NCI-H446 treated with DMSO at 0.1 percent for 48 hours (cell line): ENCODE data around the gene MIPEP.

ENCODE experiments used
- DNase-seq: peaks from one replicate; lab custom pipeline; 2025; lab: John Stamatoyannopoulos, UW

MIPEP gene

GRCh38 chr13:23715092-23715761 lies 174.0 kb downstream of the MIPEP start:
- no peak for DNase-seq

GRCh38 chr13:23714672-23715071 lies 174.5 kb downstream of the MIPEP start:
- no peak for DNase-seq

GRCh38 chr13:23711355-23711754 lies 177.8 kb downstream of the MIPEP start:
- DNase-seq: no peak

GRCh38 chr13:23710366-23710765 lies 178.8 kb downstream of the MIPEP start:
- DNase-seq: no peak

DNA sequence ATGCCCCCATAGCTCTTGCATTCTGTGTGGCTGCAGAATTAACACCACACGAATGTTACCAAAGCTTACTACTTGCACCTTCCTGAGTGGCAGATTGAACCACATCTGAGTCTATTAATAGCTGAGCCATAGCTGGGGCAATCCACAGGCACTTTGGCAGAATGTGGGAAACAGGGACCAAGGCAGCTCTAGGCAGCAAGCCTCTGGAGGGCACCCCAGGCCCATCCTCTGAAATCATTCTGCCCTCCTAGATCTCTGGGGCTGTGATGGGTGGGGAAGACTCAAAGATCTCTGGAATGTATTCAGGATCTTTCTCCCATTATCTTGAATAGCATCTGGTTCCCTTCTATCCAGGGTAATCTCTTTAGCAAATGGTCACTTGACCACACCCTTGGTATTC lies 179.7 kb downstream of the MIPEP start:
- DNase-seq: no peak

GRCh38 chr13:23707674-23708073 lies 181.5 kb downstream of the MIPEP start:
- no peak for DNase-seq

- DNase-seq: no peak
These were observed 183.6 kb downstream of the MIPEP start for GRCh38 chr13:23705583-23705982.

GRCh38 chr13:23703246-23703860 lies 185.8 kb downstream of the MIPEP start:
- no peak for DNase-seq

- DNase-seq: no peak
These were observed 187.6 kb downstream of the MIPEP start for GRCh38 chr13:23701636-23702035.

DNA sequence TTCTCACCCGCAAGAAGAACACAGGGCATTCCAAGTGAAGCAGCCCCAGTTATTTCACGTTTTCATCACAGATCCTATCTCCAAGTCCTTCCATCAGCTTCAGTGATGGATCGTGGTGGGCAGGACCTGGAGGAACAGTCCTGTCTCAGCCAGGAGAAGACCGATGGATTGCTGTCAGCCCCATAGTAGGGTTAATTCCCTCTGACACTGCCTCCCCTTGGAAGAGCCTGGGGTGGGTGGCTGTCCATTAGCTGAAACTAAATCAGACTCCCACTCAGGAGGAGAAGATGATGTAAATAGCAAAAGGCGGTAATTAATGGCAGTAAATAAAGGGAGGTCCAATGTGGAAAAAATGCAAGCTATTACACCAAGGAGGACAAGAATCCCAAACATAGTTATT lies 188.0 kb downstream of the MIPEP start:
- no peak for DNase-seq

DNA sequence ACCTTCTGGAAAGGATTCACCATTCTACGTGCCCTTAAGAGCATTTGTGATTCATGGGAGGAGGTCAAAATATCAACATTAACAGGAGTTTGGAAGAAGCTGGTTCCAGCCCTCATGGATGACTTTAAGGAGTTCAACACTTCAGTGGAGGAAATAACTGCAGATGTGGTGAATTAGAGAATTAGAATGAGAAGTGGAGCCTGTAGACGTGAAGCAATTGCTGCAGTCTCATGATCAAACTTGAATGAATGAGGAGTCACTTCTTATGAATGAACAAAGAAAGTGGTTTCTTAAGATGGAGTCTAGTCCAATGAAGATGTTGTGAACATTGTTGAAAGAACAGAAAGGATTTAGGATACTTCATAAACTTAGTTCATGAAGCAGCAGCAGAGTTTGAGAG lies 189.9 kb downstream of the MIPEP start:
- no peak for DNase-seq

- DNase-seq: no peak
These were observed 191.4 kb downstream of the MIPEP start for GRCh38 chr13:23697772-23698313.

- DNase-seq: no peak
These were observed 192.6 kb downstream of the MIPEP start for GRCh38 chr13:23696610-23697009.

DNA sequence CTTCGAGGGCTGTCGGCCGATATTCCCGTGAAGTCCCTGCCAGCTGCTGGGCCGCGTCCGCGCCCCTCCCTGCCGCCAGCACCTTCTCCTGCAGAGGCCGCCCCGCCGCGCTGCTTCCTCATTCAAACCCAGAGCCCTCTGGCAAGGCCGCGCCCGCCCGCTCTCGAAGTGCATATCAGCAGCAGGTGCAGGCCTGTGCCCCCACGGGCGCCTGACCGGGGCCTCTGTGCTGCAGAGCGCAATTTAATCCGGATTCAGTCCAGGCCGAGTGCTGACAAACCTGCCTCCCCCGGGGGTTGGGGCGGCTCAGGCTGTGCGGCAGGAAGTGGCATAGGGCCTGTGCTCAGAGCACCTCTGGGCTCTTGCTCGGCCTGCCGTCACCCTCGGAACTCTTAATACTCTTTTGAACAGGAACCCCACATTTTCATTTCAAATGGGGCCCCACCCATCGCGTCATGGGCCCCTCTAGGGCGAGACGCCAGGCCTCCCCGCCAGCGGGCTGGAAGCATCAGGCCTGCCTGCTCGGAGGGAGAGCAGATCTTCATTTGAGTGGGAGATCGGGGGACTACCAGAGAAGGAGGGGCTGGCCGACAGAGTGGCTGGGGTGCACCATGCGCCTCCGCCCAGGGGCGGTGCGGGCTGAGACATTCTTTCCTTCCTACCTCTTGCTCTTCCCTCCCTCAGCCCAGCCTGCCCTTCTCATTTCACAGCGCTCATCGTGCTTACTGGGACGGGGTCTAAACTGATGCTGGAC lies 193.3 kb downstream of the MIPEP start:
- DNase-seq: no peak

- no peak for DNase-seq
These were observed 194.0 kb downstream of the MIPEP start for GRCh38 chr13:23695196-23695595.

GRCh38 chr13:23692816-23693215 lies 196.4 kb downstream of the MIPEP start:
- DNase-seq: no peak

DNA sequence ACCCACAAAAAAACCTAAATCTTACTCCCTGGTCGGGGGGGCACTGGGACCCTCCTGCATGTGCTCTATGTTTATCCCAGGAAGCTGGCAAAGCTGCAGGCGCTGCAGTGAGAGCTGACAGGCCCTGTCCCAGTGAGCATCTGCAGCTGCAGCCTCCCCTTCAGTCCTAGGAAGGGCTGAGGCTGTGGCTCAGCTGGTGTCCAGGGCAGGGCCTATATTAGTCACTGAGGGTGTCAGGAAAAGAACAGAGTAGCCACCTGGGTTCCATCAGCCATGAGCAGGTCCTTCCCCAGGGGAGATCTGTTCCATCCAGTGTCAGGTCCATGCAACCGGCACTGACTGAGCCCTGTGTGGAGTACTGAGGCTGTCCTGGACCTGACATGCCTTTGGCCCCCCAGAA lies 198.5 kb downstream of the MIPEP start:
- DNase-seq: no peak

DNA sequence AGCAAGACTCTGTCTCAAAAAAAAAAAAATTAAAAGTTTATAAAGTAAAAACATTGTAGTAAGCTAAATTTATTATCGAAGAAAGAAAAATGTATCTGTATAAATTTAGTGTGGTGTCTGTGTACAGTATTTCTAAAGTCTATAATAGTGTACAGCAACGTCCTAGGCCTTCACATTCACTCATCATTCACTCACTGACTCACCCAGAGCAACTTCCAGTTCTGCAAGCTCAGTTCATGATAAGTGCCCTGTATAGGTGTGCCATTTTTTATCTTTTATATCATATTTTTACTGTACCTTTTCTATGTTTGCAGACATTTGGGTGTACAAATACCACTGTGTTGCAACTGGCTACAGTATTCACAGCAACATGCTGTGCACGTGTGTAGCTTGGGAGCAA lies 200.9 kb downstream of the MIPEP start:
- no peak for DNase-seq

DNA sequence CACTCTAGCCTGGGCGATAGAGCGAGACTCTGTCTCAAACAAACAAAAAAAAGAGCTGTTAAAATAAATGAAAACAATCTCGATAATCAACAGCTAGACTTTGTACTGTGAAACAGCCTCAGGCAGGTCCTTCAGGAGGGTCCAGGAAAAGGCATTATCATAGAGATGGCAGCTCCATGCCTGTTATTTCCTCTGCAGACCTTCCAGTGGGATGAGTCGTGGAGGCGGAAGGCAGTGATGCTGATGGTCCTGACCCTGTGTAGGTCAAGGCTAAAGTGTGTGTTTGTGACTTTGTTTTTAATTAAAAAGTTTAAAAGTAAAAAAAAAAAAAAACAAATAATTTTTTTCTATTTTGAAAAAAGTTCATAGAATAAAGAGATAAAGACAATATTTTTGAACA lies 201.6 kb downstream of the MIPEP start:
- no peak for DNase-seq

DNA sequence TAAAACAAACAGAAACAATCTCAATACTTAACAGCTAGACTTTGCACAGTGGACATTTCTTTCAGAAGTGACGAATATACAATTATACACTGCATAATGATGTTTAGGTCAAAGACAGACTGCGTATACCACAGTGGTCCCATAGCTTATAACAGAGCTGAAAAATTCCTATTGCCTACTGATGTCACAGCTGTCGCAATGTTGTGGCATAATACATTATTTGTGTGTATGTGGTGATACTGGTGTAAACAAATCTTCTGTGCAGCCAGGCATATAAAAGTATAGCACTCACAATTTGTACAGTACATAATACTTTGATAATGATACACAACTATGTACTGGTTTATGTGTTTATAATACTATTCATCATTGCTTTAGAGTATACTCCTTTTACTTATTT lies 202.3 kb downstream of the MIPEP start:
- no peak for DNase-seq

DNA sequence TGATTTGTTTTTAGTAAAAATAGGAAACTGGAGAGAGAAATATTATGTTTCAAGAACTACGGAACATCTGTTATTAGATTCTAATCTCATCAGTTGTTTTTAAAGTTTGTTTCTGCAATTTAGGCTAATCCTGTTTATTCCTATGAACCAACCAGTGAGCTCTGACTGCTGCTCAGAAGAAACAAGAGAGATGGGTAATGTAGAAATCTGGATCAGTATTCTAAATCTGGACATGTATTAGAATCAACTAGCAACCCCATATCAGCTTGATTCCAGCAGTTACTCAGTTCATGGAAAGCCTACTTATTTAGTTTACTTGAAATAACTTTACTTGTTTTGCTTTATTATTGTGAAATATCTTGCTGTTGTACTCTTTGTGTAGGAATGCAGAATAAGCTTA lies 203.8 kb downstream of the MIPEP start:
- DNase-seq: no peak

DNA sequence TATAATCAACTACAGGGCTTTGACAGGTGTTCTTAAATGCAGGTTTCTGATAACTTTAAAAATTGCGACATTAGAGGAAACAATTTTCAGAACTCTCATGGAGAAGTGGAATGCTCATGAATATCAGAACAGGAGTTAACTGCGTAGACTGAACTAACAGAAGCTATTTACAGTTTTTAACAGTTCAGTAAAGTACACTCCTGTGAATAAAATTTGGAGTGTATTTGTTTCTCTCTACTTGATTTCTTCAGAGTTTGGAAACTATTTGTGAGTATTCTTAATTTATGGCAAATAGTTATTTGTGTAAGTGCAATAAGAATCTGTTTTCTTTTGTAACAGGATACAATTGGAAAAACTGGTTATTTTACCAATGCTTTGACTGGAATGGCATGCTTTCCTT lies 204.6 kb downstream of the MIPEP start:
- DNase-seq: no peak

GRCh38 chr13:23683084-23683483 lies 206.1 kb downstream of the MIPEP start:
- no peak for DNase-seq
